A172 (cell line): ENCODE data around the gene HMCN1. TPM values are rescaled to one million over a fixed set of nuclear protein-coding genes. Genes with fewer than 3 reads are reported as not detected.

ENCODE experiments used
- DNase-seq: peaks from one replicate; pipeline ENCODE4 v3.0.0-alpha.2; 2015; ENCODE audit warnings: low spot score
- total RNA-seq: library from RNA; depleted of rRNA; stranded (reverse); fragments of >200 nt; shearing (Covaris generic); gene quantifications from 2 replicates; pipeline ENCODE4 v1.2.3, GENCODE V29; 2014

Gene HMCN1
- total RNA-seq, 1 experiment from 2014 or later, result 1.6 TPM

DNA sequence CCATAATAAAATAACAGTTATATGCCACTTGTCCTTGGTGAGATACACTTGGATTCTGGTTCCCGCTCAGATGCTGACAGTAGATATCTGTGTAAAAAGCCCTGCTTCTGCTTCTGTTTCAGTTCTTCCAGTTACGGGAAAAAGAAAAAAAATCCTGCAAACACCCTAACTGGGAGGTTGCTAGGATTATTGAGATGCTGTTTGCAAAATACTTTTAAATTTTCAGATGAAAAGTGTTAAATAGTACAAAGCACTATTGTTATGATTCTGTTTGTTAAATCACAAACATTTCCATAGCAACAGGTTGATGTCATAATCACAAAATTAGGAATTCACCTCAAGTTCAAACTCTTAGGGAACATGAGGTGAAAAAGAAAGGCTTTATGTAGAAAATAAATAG, 232.3 kb downstream of the HMCN1 start:
- no peak for DNase-seq

- no peak for DNase-seq
Measured at GRCh38 chr1:185969028-185969427, 234.8 kb downstream of the HMCN1 start.

DNA sequence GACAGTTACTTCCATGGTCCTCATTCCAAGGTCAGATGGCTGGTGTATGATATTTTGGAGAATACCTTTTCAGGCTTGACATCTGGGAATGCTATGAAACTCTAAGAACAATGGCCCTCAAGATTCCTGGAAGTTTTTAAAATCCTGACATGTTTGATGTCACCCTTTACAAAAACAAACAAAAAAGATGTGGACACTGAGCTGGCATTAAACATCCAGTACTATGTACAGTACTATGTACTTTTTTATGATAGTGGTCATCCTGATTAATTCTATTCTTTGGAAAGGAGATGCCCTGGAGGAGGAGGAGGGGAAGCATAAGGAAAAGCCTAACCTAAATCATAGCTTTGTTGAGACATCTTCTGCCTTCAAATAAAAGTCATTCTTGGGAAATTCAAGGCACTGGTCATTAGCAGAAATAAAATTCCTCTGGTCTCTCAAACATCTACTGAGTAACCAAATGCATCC, 235.4 kb downstream of the HMCN1 start:
- DNase-seq, result peak; percentile 29

GRCh38 chr1:185971688-185972087, 237.5 kb downstream of the HMCN1 start:
- DNase-seq, result peak; percentile 78

GRCh38 chr1:185972096-185972850, 238.1 kb downstream of the HMCN1 start:
- no peak for DNase-seq

- DNase-seq, result peak; percentile 94
Measured at GRCh38 chr1:185973645-185974044, 239.5 kb downstream of the HMCN1 start.

DNA sequence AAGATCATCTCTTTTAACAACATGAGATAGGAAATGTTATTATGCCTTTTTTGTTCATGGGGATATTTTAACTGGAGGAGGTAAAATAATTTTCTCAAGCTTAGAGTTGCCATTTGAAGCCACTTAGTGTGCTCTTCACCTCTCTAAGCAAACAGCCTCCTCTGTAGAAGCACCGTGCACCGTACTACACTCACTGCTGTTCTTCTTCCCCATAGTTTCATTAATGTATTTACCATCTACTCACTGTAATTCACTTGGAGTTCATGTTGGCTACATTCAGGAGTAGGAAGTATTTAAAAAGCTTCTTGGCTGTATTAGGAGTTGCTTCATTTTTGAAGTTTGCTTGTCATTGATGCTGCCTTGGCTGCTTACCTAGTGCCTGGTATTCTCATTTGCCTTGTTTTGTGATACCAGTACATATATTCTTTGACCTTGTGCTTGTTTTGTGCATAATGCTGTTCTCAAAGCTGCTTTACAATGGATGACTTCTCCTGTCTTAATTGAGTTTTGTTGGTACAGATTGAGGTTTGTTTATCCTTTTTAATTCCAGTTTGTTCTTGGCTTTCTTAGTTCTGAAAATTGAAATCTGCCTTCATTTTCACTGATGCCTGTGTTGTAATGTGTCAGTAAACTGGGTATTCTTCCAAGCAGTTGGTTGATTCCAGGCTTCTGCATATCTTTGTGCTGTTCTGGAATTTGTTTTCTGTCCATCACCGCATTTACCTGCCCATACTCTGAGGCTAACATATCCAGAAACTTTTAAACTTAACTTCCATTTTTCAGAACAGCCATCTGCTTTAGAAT, 240.4 kb downstream of the HMCN1 start:
- DNase-seq, result no peak

DNA sequence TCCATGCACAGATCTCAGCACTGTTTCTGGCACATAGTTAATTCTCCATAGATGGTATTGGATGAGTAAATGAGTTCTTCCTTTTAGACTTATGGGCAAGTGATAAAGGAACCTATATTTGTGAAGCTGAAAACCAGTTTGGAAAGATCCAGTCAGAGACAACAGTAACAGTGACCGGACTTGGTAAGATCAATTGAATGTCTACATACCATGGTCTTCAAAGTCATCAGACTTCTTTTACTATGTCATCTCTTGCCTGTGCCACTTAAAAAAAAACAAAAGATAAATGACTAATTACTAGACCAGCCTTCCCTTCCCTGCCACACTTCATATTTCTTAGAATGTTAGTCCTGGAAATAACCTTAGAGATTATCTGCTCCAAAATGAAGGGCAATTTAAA, 246.7 kb downstream of the HMCN1 start:
- DNase-seq, result no peak

DNA sequence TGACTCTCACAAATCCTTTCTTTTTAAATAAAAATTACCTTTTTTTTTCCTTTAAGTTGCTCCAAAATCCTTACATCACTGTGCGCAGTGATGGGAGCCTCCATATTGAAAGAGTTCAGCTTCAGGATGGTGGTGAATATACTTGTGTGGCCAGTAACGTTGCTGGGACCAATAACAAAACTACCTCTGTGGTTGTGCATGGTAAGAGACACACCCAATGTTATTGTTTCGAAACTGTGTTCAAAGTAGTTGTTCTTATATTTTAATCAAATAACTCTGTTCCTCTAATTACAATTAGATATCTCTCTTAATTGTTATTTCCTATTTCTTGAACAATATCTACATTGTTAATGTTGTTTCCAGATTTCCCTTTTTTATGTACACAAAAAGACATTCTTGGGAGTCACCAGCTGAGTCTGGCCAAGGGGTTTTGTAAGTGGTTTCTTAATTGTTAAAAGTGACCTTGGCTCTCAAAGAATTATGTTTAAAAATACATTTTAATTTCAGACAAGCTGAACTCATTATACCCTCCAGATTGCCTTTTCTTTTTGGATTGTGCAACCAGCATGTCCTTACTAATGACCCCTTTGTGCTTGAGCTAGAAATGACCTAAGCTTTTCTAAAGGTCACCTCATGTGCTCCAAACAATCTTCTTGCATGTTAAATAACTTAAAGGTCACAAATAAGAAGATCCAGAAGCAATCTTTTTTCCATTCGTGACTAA, 250.1 kb downstream of the HMCN1 start:
- no peak for DNase-seq

GRCh38 chr1:185987611-185988321, 253.6 kb downstream of the HMCN1 start:
- no peak for DNase-seq

DNA sequence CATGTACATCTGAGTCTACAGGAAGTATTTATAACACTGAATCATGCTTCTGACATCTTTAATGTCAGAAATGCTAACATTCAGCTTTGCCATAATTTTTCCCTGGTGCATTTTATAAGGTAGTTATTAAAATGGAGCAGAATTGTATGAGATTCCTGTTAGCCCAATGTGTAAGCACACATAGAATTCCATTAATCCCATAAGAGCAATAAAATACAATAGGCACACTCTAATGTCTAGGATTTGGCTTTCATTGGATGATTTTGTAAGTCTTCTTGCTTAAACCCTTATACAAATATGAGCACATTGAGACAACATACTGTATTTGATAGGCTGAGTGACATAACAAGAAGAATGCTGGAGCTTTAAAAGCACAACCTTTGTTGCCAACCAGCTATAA, 256.4 kb downstream of the HMCN1 start:
- DNase-seq, result no peak

- no peak for DNase-seq
Measured at GRCh38 chr1:185991266-185991665, 257.1 kb downstream of the HMCN1 start.

GRCh38 chr1:185996211-185996610, 262.0 kb downstream of the HMCN1 start:
- DNase-seq, result peak; percentile 74

DNA sequence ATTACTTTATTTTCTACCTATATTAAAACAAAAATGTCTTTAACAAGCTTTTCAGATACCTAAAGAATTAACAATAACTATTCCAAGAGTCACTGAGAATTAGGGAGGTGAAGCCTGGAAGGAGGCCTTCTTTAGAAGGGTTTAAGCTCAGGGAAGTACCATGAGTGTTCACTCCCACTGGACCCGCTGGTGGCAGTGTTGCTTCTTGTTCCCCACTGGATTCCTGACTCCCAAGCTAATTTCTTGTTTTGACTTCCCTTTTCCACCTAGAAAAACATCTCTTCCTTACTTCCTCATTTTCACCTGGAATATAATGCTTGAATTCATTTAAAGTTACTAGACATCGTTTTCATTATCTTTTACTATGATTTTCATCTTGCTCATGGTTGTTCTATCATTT, 264.2 kb downstream of the HMCN1 start:
- DNase-seq, result peak; percentile 25

GRCh38 chr1:186002406-186002805, 268.2 kb downstream of the HMCN1 start:
- no peak for DNase-seq

GRCh38 chr1:186009039-186009737, 275.0 kb downstream of the HMCN1 start:
- DNase-seq, result no peak

- no peak for DNase-seq
Measured at GRCh38 chr1:186014370-186015037, 280.3 kb downstream of the HMCN1 start.

DNA sequence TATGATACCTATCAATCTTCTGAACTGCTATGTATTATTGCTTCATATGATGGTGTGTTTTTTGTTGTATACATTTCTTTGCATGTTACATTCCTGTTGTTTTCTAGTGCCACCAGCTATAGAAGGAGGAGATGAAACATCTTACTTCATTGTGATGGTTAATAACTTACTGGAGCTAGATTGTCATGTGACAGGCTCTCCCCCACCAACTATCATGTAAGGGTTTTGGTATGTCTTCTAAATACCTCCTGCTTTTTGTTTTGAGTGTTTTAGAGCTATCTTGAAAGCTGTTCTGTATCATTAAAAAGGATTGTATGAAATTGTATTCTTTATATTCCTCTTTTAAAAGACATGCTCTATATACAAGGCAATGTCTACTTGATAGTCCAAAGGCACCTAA, 282.7 kb downstream of the HMCN1 start:
- DNase-seq, result no peak

DNA sequence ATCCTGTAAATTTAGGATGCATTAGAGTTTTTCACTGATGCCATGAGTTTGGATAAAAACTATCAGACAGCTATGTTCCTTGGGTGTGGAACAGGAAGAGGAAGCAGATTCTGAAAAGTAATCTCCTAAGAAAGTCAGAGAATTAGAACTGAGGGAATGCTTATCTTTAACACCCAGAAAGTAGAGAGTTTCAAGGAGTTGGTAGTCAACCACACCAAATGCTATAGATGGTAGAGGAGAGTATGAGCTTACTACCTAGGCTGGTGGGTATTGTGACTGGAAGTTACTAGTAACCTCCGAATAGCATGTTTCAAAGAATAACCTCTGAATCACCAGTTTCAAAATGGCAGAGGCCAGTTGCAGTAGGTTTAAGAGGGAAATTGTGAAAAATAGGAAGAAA, 288.0 kb downstream of the HMCN1 start:
- no peak for DNase-seq

DNA sequence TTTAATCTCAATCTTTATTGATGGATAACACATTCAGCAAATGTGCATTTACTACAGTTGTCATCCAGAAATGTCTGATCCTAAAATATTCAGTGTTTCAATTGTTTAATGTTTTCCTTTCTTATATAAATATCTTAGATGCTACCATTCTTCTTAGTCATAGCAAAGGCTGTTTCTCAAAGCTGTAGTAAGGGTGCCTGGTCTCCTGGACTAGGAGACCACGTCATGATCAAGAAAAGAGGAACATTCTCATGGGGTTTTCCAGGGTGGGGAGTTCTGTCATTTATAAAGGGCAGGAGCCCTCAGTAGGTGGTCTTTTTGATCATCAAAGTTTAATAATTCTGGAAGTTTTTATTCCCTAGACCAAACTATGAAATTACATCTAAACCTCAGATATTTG, 292.8 kb downstream of the HMCN1 start:
- DNase-seq, result no peak

DNA sequence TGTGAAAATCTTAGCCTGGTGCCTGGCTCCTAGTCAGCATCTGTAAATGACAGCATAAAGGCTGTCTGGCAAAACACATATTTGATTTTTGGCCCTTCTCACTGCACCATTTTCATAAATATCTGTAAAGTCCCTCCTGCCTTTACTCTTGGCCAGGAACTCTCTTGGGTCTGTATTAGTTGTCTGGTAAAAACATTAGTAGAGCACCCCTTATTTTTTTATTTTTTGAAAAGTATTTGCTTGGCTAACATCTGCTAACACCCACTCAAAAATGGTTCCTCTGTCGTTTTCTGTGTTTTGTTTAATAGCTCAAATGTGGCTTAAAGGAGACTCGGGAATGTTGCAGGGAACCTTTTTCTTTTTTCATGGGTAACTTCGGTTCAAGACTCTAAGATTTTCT, 293.4 kb downstream of the HMCN1 start:
- DNase-seq, result no peak
